ENCODE results near the gene TMEM191B. TPM values are rescaled to one million over a fixed set of nuclear protein-coding genes. Genes with fewer than 3 reads are reported as not detected.

The TMEM191B gene
- total RNA-seq, 4 donors from 2014 or later: 4.2 to 49.2 TPM; not detected in 2

Other genes with a start within 250 kb of the TMEM191B start
- not detected for gene GGTLC3, start 9.6 kb upstream of the TMEM191B start, total RNA-seq
- gene RIMBP3, start 84.1 kb downstream of the TMEM191B start, total RNA-seq: under 1 TPM in 2 of 4 donors, not detected in 2; 0.27 to 0.64 TPM